ENCODE results near the gene LARP1. TPM values are rescaled to one million over a fixed set of nuclear protein-coding genes. Genes with fewer than 3 reads are reported as not detected.

The LARP1 gene
- total and polyA plus RNA-seq, 9 of the 15 experiments (the other 6 are each of a cell fraction or from before 2014, with no cell fraction given), result 22.6 to 300 (median 92.0) TPM

DNA sequence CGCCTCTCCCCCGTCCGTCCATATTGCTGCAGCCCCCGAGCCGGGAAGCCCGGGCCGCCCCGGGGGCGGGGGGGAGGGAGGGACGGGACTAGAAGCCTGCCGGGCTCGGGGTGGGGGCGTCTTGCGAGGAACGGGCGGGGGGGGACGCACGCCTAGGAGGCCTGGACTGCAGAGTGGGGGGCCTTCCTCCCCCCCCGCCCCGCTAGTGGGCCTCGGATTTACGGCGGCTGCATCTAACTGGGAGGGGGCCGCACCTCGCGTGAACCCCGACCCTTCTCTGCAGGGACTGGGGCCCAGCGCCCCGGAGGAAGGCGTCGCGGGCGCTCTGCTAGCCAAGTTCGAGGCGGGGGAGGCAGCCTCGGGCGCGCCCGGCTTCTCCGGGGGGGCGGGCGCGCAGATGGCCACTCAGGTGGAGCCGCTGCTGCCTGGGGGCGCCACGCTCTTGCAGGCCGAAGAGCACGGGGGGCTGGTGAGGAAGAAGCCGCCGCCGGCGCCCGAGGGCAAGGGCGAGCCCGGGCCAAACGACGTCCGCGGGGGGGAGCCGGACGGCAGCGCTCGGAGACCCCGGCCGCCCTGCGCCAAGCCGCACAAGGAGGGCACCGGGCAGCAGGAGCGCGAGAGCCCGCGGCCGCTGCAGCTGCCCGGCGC, at the start of gene LARP1 (continued):
- peak in 1 of 2 experiments; percentile 10; a peak in 1 of 4 replicates for TF ChIP-seq RAD21 (CRISPR knock-in tag; conservative IDR thresholded peaks at IDR 0.05 in 1 of 2, IDR thresholded peaks at IDR 0.05 in 1 of 2)
- TF ChIP-seq CTBP1 (IDR thresholded peaks at IDR 0.05; ENCODE audit: borderline replicate concordance), result no peak; the same call in 1 of the 2 replicates
- TF ChIP-seq, protein P1, sequence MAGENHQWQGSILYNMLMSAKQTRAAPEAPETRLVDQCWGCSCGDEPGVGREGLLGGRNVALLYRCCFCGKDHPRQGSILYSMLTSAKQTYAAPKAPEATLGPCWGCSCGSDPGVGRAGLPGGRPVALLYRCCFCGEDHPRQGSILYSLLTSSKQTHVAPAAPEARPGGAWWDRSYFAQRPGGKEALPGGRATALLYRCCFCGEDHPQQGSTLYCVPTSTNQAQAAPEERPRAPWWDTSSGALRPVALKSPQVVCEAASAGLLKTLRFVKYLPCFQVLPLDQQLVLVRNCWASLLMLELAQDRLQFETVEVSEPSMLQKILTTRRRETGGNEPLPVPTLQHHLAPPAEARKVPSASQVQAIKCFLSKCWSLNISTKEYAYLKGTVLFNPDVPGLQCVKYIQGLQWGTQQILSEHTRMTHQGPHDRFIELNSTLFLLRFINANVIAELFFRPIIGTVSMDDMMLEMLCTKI (IDR thresholded peaks at IDR 0.05; ENCODE audit: partially characterized antibody), result no peak
- TF ChIP-seq POLR2B (IDR thresholded peaks at IDR 0.05; ENCODE audit: low read depth, partially characterized antibody), result peak; percentile 12
- TF ChIP-seq CCNT2 (IDR thresholded peaks at IDR 0.05; ENCODE audit: borderline replicate concordance, extremely low read depth, insufficient read length, low read depth, low read length), result no peak
- TF ChIP-seq ZNF263 (CRISPR knock-in tag; IDR thresholded peaks at IDR 0.05; ENCODE audit: borderline replicate concordance), result peak; percentile 15; the same call in 1 of the 2 replicates
- no peak for TF ChIP-seq ZNF184 (CRISPR knock-in tag; IDR thresholded peaks at IDR 0.05)
- no peak for TF ChIP-seq SMARCA4 (IDR thresholded peaks at IDR 0.05)
- TF ChIP-seq, protein P2, sequence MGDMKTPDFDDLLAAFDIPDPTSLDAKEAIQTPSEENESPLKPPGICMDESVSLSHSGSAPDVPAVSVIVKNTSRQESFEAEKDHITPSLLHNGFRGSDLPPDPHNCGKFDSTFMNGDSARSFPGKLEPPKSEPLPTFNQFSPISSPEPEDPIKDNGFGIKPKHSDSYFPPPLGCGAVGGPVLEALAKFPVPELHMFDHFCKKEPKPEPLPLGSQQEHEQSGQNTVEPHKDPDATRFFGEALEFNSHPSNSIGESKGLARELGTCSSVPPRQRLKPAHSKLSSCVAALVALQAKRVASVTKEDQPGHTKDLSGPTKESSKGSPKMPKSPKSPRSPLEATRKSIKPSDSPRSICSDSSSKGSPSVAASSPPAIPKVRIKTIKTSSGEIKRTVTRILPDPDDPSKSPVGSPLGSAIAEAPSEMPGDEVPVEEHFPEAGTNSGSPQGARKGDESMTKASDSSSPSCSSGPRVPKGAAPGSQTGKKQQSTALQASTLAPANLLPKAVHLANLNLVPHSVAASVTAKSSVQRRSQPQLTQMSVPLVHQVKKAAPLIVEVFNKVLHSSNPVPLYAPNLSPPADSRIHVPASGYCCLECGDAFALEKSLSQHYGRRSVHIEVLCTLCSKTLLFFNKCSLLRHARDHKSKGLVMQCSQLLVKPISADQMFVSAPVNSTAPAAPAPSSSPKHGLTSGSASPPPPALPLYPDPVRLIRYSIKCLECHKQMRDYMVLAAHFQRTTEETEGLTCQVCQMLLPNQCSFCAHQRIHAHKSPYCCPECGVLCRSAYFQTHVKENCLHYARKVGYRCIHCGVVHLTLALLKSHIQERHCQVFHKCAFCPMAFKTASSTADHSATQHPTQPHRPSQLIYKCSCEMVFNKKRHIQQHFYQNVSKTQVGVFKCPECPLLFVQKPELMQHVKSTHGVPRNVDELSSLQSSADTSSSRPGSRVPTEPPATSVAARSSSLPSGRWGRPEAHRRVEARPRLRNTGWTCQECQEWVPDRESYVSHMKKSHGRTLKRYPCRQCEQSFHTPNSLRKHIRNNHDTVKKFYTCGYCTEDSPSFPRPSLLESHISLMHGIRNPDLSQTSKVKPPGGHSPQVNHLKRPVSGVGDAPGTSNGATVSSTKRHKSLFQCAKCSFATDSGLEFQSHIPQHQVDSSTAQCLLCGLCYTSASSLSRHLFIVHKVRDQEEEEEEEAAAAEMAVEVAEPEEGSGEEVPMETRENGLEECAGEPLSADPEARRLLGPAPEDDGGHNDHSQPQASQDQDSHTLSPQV (IDR thresholded peaks at IDR 0.05), result peak; percentile 58; the same call in 1 of the 2 replicates
- TF ChIP-seq JUND (IDR thresholded peaks at IDR 0.05; ENCODE audit: borderline replicate concordance, low read depth, low read length), result no peak
- TF ChIP-seq JUND (tag; IDR thresholded peaks at IDR 0.05; ENCODE audit: borderline replicate concordance, low read depth, low read length), result no peak
- no peak for TF ChIP-seq FOXA1 (IDR thresholded peaks at IDR 0.05; ENCODE audit: borderline replicate concordance)
